Tibial artery (tissue), 4 donors: ENCODE data around the gene DRAP1.

Experiments used
- DNase-seq, 2 donors: peaks; one replicate each; pipeline ENCODE4 v3.0.0-alpha.2; 2019
- H3K27ac ChIP-seq, 2 donors: fragments of 200-600 bp; sonication (generic) in 1 of 2; 1 replicate in 1 of 2; 2 replicates in 1 of 2; pipeline ENCODE4 v1.5.1; 2018 to 2019; ENCODE audit warnings: mild to moderate bottlenecking in 1 of 2
- H3K27me3 ChIP-seq, 2 donors: fragments of 200-600 bp; sonication (generic) in 1 of 2; one replicate each; pipeline versions ENCODE4 v1.5.1 to v1.6.0; 2016 to 2019
- H3K36me3 ChIP-seq, 3 donors: fragments of 200-600 bp; sonication (generic) in 2 of 3; one replicate each; pipeline ENCODE4 v1.5.1; 2016 to 2019; ENCODE audit warnings: mild to moderate bottlenecking in 2 of 3
- H3K4me1 ChIP-seq, 4 donors: fragments of 200-600 bp; sonication (generic) in 2 of 4; 1 replicate in 3 of 4; 2 replicates in 1 of 4; pipeline ENCODE4 v1.5.1; 2016 to 2019
- H3K4me3 ChIP-seq, 2 donors: fragments of 200-600 bp; sonication (generic) in 1 of 2; 1 replicate in 1 of 2; 2 replicates in 1 of 2; pipeline ENCODE4 v1.5.1; 2018 to 2019; ENCODE audit warnings: mild to moderate bottlenecking in 2 of 2
- H3K9me3 ChIP-seq, 3 donors: fragments of 200-600 bp; sonication (generic) in 1 of 3; one replicate each; pipeline ENCODE4 v1.5.1; 2016 to 2019
- intact Hi-C: fragments of 100-400 bp; cut with DNase I; formaldehyde crosslinking; loops from one replicate; pipeline ENCODE4 v1.15.0; 2023; ENCODE audit warnings: low total_unique reads
- TF ChIP-seq, protein P1 (sequence below), 2 experiments: fragments of 200-600 bp in 1 of 2; fragments of 450-650 bp in 1 of 2; IDR thresholded peaks; one replicate each; pipeline ENCODE4 v1.5.1; 2017 to 2019; ENCODE audit warnings: antibody characterized with exemption in 2 of 2, mild to moderate bottlenecking in 1 of 2, moderate library complexity in 1 of 2

DRAP1 gene

GRCh38 chr11:65919573-65920371 is 546 bp downstream of the DRAP1 start:
- intact Hi-C loops = loop anchor here (2.0 to 5.0 kb wide), 2 partner anchors 43 to 61 kb away; partner anchors contain the start of genes CFL1 and SART1
- Histone ChIP-seq H3K27ac (peak overlapping the region; percentile 87 to 90), H3K4me1 (peaks cover 14 to 50% (median 49%) of the 10 kb centered on the region in 4 donors), H3K4me3 (peak overlapping the region; percentile 89 to 92), H3K27me3 (no peaks in the 10 kb centered on the region), H3K36me3 (peaks cover 13 to 32% (median 20%) of the 10 kb centered on the region in 3 donors), H3K9me3 (no peaks in the 10 kb centered on the region)
- TF ChIP-seq, protein P1, sequence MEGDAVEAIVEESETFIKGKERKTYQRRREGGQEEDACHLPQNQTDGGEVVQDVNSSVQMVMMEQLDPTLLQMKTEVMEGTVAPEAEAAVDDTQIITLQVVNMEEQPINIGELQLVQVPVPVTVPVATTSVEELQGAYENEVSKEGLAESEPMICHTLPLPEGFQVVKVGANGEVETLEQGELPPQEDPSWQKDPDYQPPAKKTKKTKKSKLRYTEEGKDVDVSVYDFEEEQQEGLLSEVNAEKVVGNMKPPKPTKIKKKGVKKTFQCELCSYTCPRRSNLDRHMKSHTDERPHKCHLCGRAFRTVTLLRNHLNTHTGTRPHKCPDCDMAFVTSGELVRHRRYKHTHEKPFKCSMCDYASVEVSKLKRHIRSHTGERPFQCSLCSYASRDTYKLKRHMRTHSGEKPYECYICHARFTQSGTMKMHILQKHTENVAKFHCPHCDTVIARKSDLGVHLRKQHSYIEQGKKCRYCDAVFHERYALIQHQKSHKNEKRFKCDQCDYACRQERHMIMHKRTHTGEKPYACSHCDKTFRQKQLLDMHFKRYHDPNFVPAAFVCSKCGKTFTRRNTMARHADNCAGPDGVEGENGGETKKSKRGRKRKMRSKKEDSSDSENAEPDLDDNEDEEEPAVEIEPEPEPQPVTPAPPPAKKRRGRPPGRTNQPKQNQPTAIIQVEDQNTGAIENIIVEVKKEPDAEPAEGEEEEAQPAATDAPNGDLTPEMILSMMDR (IDR thresholded peaks at IDR 0.05) = no peak
- DNase-seq = peak; percentile 47 to 82

DNA sequence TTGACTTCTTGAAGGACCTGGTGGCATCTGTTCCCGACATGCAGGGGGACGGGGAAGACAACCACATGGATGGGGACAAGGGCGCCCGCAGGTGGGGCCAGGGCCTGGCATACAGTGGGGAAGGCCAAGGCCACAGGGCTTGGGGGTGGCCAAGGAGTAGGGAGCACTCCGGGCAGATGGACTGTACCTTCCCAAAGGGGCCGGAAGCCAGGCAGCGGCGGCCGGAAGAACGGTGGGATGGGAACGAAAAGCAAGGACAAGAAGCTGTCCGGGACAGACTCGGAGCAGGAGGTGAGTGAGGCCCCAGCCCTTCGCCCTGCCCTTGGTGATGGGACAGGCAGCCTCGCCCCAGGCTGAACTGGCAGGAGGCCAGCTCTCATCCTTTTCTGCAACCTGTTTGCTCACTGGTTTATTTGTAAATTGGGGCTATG is 1.2 kb downstream of the DRAP1 start:
- H3K27ac ChIP-seq = peak overlapping the region; percentile 87 to 90
- intact Hi-C loops = loop anchor here (5.0 kb wide), 1 partner anchor 42 kb away; the partner anchor contains the start of gene SART1

DNA sequence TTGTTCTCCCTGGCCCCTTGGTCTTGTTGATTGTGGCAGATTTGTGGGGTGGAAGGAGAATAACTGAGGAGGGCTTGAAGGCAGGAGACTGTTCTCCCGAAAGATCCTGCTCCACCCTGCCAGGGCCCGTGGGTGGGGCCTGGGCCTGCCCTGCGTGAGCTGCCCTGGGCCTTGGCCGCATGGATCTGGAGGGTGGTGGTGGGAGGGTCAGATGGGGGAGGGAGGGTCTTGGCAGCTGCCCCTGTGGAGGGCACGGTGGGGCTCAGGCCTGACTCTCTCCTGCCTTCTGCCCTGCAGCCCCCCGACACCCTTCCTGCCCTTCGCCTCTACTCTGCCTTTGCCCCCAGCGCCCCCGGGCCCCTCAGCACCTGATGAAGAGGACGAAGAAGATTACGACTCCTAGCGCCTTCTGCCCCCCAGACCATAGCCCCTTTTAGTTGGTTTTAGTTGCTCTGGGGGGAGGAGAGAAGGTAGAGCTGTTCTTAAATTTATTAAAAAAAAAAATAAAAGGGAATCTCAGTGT is 1.9 kb downstream of the DRAP1 start:
- H3K27ac ChIP-seq = peak overlapping the region; percentile 87 to 90
- intact Hi-C loops = loop anchor here (5.0 kb wide), 1 partner anchor 41 kb away; the partner anchor contains the start of gene SART1
- TF ChIP-seq, protein P1 (IDR thresholded peaks at IDR 0.05) = no peak
- DNase-seq = no peak
- peaks cover 5 to 38% (median 37%) of the 10 kb centered on the region in 4 donors for H3K4me1 ChIP-seq
- H3K36me3 ChIP-seq = peaks cover 13 to 32% (median 20%) of the 10 kb centered on the region in 3 donors
- H3K9me3 ChIP-seq = no peaks in the 10 kb centered on the region
- H3K27me3 ChIP-seq = no peaks in the 10 kb centered on the region
- H3K4me3 ChIP-seq = peak overlapping the region; percentile 89 to 92

More for the DNA sequence above, 1.2 kb downstream of the DRAP1 start:
- Histone ChIP-seq H3K9me3 (no peaks in the 10 kb centered on the region), H3K4me1 (peaks cover 8 to 44% (median 43%) of the 10 kb centered on the region in 4 donors), H3K27me3 (no peaks in the 10 kb centered on the region), H3K36me3 (peaks cover 13 to 32% (median 20%) of the 10 kb centered on the region in 3 donors), H3K4me3 (peak overlapping the region; percentile 89 to 92)
- TF ChIP-seq, protein P1 (IDR thresholded peaks at IDR 0.05) = no peak
- peak in 1 of 2 donors; percentile 72 for DNase-seq

DNA sequence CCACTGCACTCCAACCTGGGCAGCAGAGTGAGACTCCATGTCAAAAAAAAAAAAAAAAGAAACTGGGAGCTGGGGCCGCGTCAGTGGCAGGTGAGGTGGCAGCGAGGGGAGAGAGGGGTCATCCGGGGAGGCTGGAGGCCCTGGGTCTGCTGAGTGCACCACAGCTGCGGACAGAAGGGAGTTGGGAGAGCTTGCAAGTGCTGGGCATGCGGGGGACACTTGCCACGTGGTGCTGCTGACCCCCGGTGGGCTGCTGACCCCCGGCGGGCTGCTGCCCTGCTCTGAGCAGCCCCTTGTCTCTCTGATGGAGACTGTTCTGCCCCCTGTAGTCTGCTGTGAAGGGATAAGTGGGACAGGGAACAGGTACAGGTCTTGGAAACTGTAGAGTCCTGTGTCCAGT is 2.6 kb downstream of the DRAP1 start:
- no peak for DNase-seq
- H3K27ac ChIP-seq = no peak overlapping the region
- intact Hi-C loops = loop anchor here (5.0 kb wide), 1 partner anchor 40 kb away; the partner anchor contains the start of gene SART1
- H3K9me3 ChIP-seq = no peaks in the 10 kb centered on the region
- no peaks in the 10 kb centered on the region for H3K27me3 ChIP-seq
- H3K36me3 ChIP-seq = peaks cover 13 to 32% (median 20%) of the 10 kb centered on the region in 3 donors
- H3K4me3 ChIP-seq = no peak overlapping the region
- TF ChIP-seq, protein P1 (IDR thresholded peaks at IDR 0.05) = no peak
- peaks cover 5 to 30% (median 29%) of the 10 kb centered on the region in 4 donors for H3K4me1 ChIP-seq

GRCh38 chr11:65922565-65922964 is 3.3 kb downstream of the DRAP1 start:
- TF ChIP-seq, protein P1 (IDR thresholded peaks at IDR 0.05) = no peak
- Histone ChIP-seq H3K27ac (no peak overlapping the region), H3K4me3 (no peak overlapping the region), H3K9me3 (no peaks in the 10 kb centered on the region), H3K36me3 (peaks cover 13 to 32% (median 20%) of the 10 kb centered on the region in 3 donors), H3K4me1 (peaks cover 3 to 23% (median 22%) of the 10 kb centered on the region in 4 donors), H3K27me3 (no peaks in the 10 kb centered on the region)
- intact Hi-C loops = loop anchor here (5.0 kb wide), 1 partner anchor 40 kb away; the partner anchor contains the start of gene SART1
- DNase-seq = no peak
